Psoas muscle (tissue), 8 donors: ENCODE data around the gene GABRB1. TPM values are rescaled to one million over a fixed set of nuclear protein-coding genes. Genes with fewer than 3 reads are reported as not detected.

ENCODE experiments used
- ATAC-seq, 4 donors: fragments of 200-7000 bp; cut with Tn5 transposase; one replicate each; pipeline ENCODE4 v1.9.1; 2020; ENCODE audit warnings: moderate library complexity in 3 of 4, mild to moderate bottlenecking in 2 of 4
- DNase-seq, 2 donors: peaks; one replicate each; pipeline ENCODE4 v3.0.0-alpha.2; 2020
- H3K27ac ChIP-seq: fragments of 200-600 bp; one replicate; pipeline ENCODE4 v1.8.0; 2022
- H3K27me3 ChIP-seq, 3 donors: fragments of 200-600 bp in 1 of 3; one replicate each; pipeline versions ENCODE4 v1.6.1 to v1.8.0; 2013 to 2022; ENCODE audit warnings: low read length in 2 of 3, mild to moderate bottlenecking in 2 of 3, moderate library complexity in 1 of 3; ENCODE audit not compliant: insufficient read depth in 3 of 3
- H3K36me3 ChIP-seq, 2 donors: fragments of 200-600 bp in 1 of 2; one replicate each; pipeline versions ENCODE4 v1.6.1 to v1.8.0; 2013 to 2022; ENCODE audit warnings: low read depth in 1 of 2, mild to moderate bottlenecking in 1 of 2, moderate library complexity in 1 of 2; ENCODE audit not compliant: insufficient read depth in 1 of 2
- H3K4me1 ChIP-seq: fragments of 200-600 bp; one replicate; pipeline ENCODE4 v1.8.0; 2022
- H3K4me3 ChIP-seq: fragments of 200-600 bp; one replicate; pipeline ENCODE4 v1.8.0; 2022; ENCODE audit warnings: mild to moderate bottlenecking
- H3K9me3 ChIP-seq: fragments of 200-600 bp; one replicate; pipeline ENCODE4 v1.8.0; 2022
- CTCF ChIP-seq: fragments of 200-600 bp; IDR thresholded peaks from one replicate; pipeline ENCODE4 v1.8.0; 2022; ENCODE audit warnings: antibody characterized with exemption
- WGBS, 3 donors: extraction: QIAGEN DNeasy Blood & Tissue Kit; methylation state at CpG; one replicate each; pipeline versions ENCODE4 v1.1.6 to v1.1.7; 2013; 5-methylcytosine and 5-hydroxymethylcytosine counted together
- intact Hi-C, 2 donors: fragments of 100-400 bp; cut with DNase I; formaldehyde crosslinking; loops; one replicate each; pipeline versions ENCODE4 v1.11.0 to v1.14.2; 2022
- polyA plus RNA-seq, 3 donors: library from polyadenylated mRNA; stranded (reverse); fragments of 200-250 nt; gene quantifications; one replicate each; pipeline ENCODE4 v1.2.3, GENCODE V29; 2013
- total RNA-seq, 4 donors: library from RNA; stranded (reverse); fragmentation: NEBNext Ultra II Directional in 2 of 4; extraction: Animal tissue kit (Norgen Biotek cat#: 25700) in 2 of 4; gene quantifications; one replicate each; pipeline versions ENCODE4 v1.2.1 to v1.2.4, GENCODE V29; 2021 to 2023
- donor health status: healthy with polysubstance abuse.
- donor health status: DM: no; HTN: no; CAD: no; lungs with moderate emphysema.
- donor health status: Bipolar disorder and iron deficiency.
- donor health status: healthy.
- donor health status: DM: yes; HTN: yes; CAD: no.
- donor health status: DM: no; HTN: no; CAD: no.
- donor health status: DM: no; HTN: no; CAD: no.
- donor health status: DM: yes; HTN: yes; CAD: no.

The GABRB1 gene
- total and polyA plus RNA-seq, 7 donors, result not detected

GRCh38 chr4:47475411-47475810, 444.0 kb downstream of the GABRB1 start:
- no peak for DNase-seq
- Histone ChIP-seq H3K27me3 (no peaks in the 10 kb centered on the region), H3K4me3 (no peak overlapping the region), H3K4me1 (no peaks in the 10 kb centered on the region), H3K9me3 (no peaks in the 10 kb centered on the region), H3K27ac (no peak overlapping the region), H3K36me3 (no peaks in the 10 kb centered on the region)
- 86 to 98% (median 92%) methylated on average over 1 of the region's 1 CpG for WGBS, 3 donors
- intact Hi-C loops, result no loop called here
- no peak for ATAC-seq
- no peak for TF ChIP-seq CTCF

Other genes with a start within 250 kb of the GABRB1 start
- not detected for gene COX7B2, start 122.3 kb upstream of the GABRB1 start, total RNA-seq
- not detected for gene COX7B2, start 122.3 kb upstream of the GABRB1 start, polyA plus RNA-seq
- not detected for gene GABRA4, start 38.0 kb upstream of the GABRB1 start, total RNA-seq
- under 1 TPM in 1 of 3 donors, not detected in 2; 0.01 TPM for gene GABRA4, start 38.0 kb upstream of the GABRB1 start, polyA plus RNA-seq